Measurements from ENCODE around the gene EIF2AK2.

DNA sequence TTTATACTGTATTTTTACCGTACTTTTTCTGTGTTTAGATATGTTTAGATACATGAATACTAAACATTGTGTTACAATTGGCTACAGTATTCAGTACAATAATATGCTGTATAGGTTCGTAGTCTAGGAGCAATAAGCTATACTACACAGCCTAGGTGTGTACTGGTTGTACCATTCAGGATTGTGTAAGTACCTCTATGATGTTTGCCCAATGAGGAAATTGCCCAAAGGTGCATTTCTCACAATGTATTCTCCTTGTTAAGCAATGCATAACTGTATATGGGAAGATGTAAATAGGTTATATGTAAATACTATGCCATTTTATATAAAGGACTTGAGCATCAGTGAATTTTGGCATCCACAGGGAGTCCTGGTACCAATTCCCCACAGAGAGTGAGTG lies 10.7 kb downstream of the EIF2AK2 start:
- TF ChIP-seq EZH2 (optimal IDR thresholded peaks at IDR 0.05; ENCODE audit: low read depth, low read length) (no peak), CTCF (IDR thresholded peaks at IDR 0.05; ENCODE audit: low read length) (no peak)

Data from MM.1S (cell line).